Stimulated activated CD4-positive, alpha-beta T cell treated with anti-CD3 and anti-CD28 coated beads, Interleukin-1b, Interleukin-23, amount 100 ng/mL, for 48 hours (primary cell): ENCODE measurements around the gene USP48.

Experiments
- DNase-seq: peaks from one replicate; pipeline ENCODE4 v3.0.0-alpha.2; 2020

USP48 gene

GRCh38 chr1:21650400-21650799 is 132.5 kb downstream of the USP48 start:
- DNase-seq = no peak

- DNase-seq = no peak
These were observed 133.6 kb downstream of the USP48 start for GRCh38 chr1:21649315-21649714.

- no peak for DNase-seq
These were observed 134.2 kb downstream of the USP48 start for GRCh38 chr1:21648791-21649190.

- no peak for DNase-seq
These were observed 134.6 kb downstream of the USP48 start for GRCh38 chr1:21648352-21648730.

GRCh38 chr1:21647431-21648351 is 135.3 kb downstream of the USP48 start:
- peak; percentile 49 for DNase-seq

GRCh38 chr1:21645550-21645949 is 137.4 kb downstream of the USP48 start:
- no peak for DNase-seq

- DNase-seq = no peak
These were observed 138.0 kb downstream of the USP48 start for GRCh38 chr1:21644906-21645305.

- DNase-seq = no peak
These were observed 138.6 kb downstream of the USP48 start for GRCh38 chr1:21644348-21644747.

GRCh38 chr1:21643624-21644023 is 139.3 kb downstream of the USP48 start:
- DNase-seq = no peak

- no peak for DNase-seq
These were observed 140.8 kb downstream of the USP48 start for GRCh38 chr1:21641967-21642739.

- no peak for DNase-seq
These were observed 141.4 kb downstream of the USP48 start for GRCh38 chr1:21641537-21641936.

GRCh38 chr1:21641076-21641475 is 141.9 kb downstream of the USP48 start:
- DNase-seq = no peak

GRCh38 chr1:21640653-21641052 is 142.3 kb downstream of the USP48 start:
- DNase-seq = no peak

GRCh38 chr1:21639594-21640041 is 143.3 kb downstream of the USP48 start:
- no peak for DNase-seq

GRCh38 chr1:21638531-21639341 is 144.2 kb downstream of the USP48 start:
- DNase-seq = peak; percentile 12

- no peak for DNase-seq
These were observed 145.4 kb downstream of the USP48 start for GRCh38 chr1:21637514-21637913.

- DNase-seq = no peak
These were observed 146.9 kb downstream of the USP48 start for GRCh38 chr1:21636029-21636428.

- DNase-seq = no peak
These were observed 148.0 kb downstream of the USP48 start for GRCh38 chr1:21634806-21635535.

GRCh38 chr1:21633992-21634805 is 148.8 kb downstream of the USP48 start:
- DNase-seq = no peak

GRCh38 chr1:21633141-21633755 is 149.7 kb downstream of the USP48 start:
- no peak for DNase-seq
